ENCODE data around the gene MIAT. TPM values are rescaled to one million over a fixed set of nuclear protein-coding genes. Genes with fewer than 3 reads are reported as not detected.

Gene MIAT
- total and polyA plus RNA-seq, 9 of the 15 experiments (the other 6 are each of a cell fraction or from before 2014, with no cell fraction given), result 0.03 to 0.93 (median 0.34) TPM

GRCh38 chr22:26609287-26609686 lies 48.1 kb upstream of the MIAT start (continued):
- no peak for TF ChIP-seq ZBTB34 (CRISPR knock-in tag; IDR thresholded peaks at IDR 0.05)
- no peak for TF ChIP-seq POLR3A (IDR thresholded peaks at IDR 0.05; ENCODE audit: borderline replicate concordance, extremely low read depth, insufficient read depth, insufficient read length)
- no peak for TF ChIP-seq SETDB1 (IDR thresholded peaks at IDR 0.05; ENCODE audit: low read length)
- no peak for TF ChIP-seq L3MBTL2 (IDR thresholded peaks at IDR 0.05)
- no peak for TF ChIP-seq SAFB (IDR thresholded peaks at IDR 0.05; ENCODE audit: borderline replicate concordance, low read depth, low read length)
- TF ChIP-seq FOXA1 (IDR thresholded peaks at IDR 0.05; ENCODE audit: borderline replicate concordance), result no peak
- TF ChIP-seq TGIF2 (CRISPR knock-in tag; IDR thresholded peaks at IDR 0.05), result no peak
- no peak for TF ChIP-seq TAF9B (IDR thresholded peaks at IDR 0.05; ENCODE audit: partially characterized antibody)
- no peak for TF ChIP-seq ARID1B (IDR thresholded peaks at IDR 0.05)
- TF ChIP-seq ZNF3 (CRISPR knock-in tag; IDR thresholded peaks at IDR 0.05), result no peak
